Left lung (tissue), 10 donors: ENCODE results near the gene LRRC8E. TPM values are rescaled to one million over a fixed set of nuclear protein-coding genes. Genes with fewer than 3 reads are reported as not detected.

Experiments used
- ATAC-seq: fragments of 200-7000 bp; cut with Tn5 transposase; one replicate; pipeline ENCODE4 v1.9.1; 2020; ENCODE audit warnings: moderate library complexity
- DNase-seq, 4 donors: peaks; one replicate each; pipeline ENCODE4 v3.0.0-alpha.2; 2013 to 2020
- H3K27ac ChIP-seq, 2 donors: fragments of 200-600 bp; sonication (generic) in 1 of 2; one replicate each; pipeline versions ENCODE4 v1.5.0 to v1.8.0; 2020 to 2021
- H3K27me3 ChIP-seq, 2 donors: fragments of 200-600 bp; sonication (generic) in 1 of 2; one replicate each; pipeline versions ENCODE4 v1.5.0 to v1.8.0; 2020 to 2021
- H3K36me3 ChIP-seq, 2 donors: fragments of 200-600 bp; sonication (generic) in 1 of 2; one replicate each; pipeline versions ENCODE4 v1.5.0 to v1.8.0; 2020 to 2021
- H3K4me1 ChIP-seq, 2 donors: fragments of 200-600 bp; one replicate each; pipeline ENCODE4 v1.8.0; 2021
- H3K4me3 ChIP-seq, 2 donors: fragments of 200-600 bp; sonication (generic) in 1 of 2; one replicate each; pipeline versions ENCODE4 v1.5.0 to v1.8.0; 2020 to 2021; ENCODE audit warnings: mild to moderate bottlenecking in 1 of 2
- H3K9me3 ChIP-seq, 2 donors: fragments of 200-600 bp; sonication (generic) in 1 of 2; one replicate each; pipeline versions ENCODE4 v1.5.0 to v1.8.0; 2020 to 2021
- intact Hi-C, 2 donors: fragments of 100-400 bp; cut with DNase I; formaldehyde crosslinking; loops; one replicate each; pipeline versions ENCODE4 v1.11.2 to v1.14.2; 2022
- polyA plus RNA-seq, 6 donors: library from polyadenylated mRNA; unstranded; fragments of 120-200 nt; gene quantifications; one replicate each; pipeline ENCODE4 v1.2.1, GENCODE V29; 2013; ENCODE audit not compliant: insufficient read length in 6 of 6
- total RNA-seq, 2 donors: library from RNA; stranded (reverse); fragmentation: NEBNext Ultra II Directional; extraction: Animal tissue kit (Norgen Biotek cat#: 25700); gene quantifications; one replicate each; pipeline ENCODE4 v1.2.1, GENCODE V29; 2021
- TF ChIP-seq, protein P1 (sequence below), 2 donors: fragments of 200-600 bp; sonication (generic) in 1 of 2; IDR thresholded peaks; one replicate each; pipeline versions ENCODE4 v1.5.0 to v1.8.0; 2021; ENCODE audit warnings: antibody characterized with exemption in 2 of 2
- donor health status: DM: no; HTN: yes; CAD: no.
- donor health status: DM: no; HTN: no; CAD: no.

Gene LRRC8E
- total and polyA plus RNA-seq, 8 donors: 3.7 to 10.5 (median 4.7) TPM

DNA sequence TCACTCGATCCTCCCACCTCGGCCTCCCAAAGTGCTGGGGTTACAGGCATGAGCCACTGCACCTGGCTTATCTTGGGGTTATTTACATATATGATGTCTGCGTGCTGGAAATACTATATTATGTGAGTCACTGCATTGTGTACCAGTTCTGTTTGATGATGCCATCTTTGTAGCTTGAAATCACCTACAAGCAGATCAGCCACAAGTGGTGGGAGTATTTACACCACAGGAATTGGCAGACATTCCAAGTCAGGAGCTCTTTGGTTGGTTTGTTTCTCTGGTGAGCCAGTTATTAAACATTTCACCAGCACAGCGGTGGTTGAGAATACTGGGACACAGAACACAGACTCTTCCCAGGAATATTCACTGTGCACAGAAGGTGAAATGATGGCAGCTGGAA is 59.6 kb downstream of the LRRC8E start:
- no peak overlapping the region for H3K4me3 ChIP-seq
- DNase-seq: no peak
- intact Hi-C loops: loop anchor here in 1 of 2 donors (10.0 kb wide), 1 partner anchor 307 kb away; no protein-coding TSS in a partner anchor
- TF ChIP-seq, protein P1, sequence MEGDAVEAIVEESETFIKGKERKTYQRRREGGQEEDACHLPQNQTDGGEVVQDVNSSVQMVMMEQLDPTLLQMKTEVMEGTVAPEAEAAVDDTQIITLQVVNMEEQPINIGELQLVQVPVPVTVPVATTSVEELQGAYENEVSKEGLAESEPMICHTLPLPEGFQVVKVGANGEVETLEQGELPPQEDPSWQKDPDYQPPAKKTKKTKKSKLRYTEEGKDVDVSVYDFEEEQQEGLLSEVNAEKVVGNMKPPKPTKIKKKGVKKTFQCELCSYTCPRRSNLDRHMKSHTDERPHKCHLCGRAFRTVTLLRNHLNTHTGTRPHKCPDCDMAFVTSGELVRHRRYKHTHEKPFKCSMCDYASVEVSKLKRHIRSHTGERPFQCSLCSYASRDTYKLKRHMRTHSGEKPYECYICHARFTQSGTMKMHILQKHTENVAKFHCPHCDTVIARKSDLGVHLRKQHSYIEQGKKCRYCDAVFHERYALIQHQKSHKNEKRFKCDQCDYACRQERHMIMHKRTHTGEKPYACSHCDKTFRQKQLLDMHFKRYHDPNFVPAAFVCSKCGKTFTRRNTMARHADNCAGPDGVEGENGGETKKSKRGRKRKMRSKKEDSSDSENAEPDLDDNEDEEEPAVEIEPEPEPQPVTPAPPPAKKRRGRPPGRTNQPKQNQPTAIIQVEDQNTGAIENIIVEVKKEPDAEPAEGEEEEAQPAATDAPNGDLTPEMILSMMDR (IDR thresholded peaks at IDR 0.05): no peak
- ATAC-seq: no peak
- H3K4me1 ChIP-seq: peaks cover 0 to 20% of the 10 kb centered on the region in 2 donors
- H3K27me3 ChIP-seq: no peaks in the 10 kb centered on the region
- H3K27ac ChIP-seq: no peak overlapping the region
- no peaks in the 10 kb centered on the region for H3K9me3 ChIP-seq
- no peaks in the 10 kb centered on the region for H3K36me3 ChIP-seq

Other genes with a start within 250 kb of the LRRC8E start
- 10 to 100 TPM in 1 of 2 donors, 1 to 10 TPM in 1; 3.6 to 22.4 TPM for gene RETN, start 219.5 kb upstream of the LRRC8E start, total RNA-seq
- 1 to 10 TPM; 1.2 to 3.9 (median 1.9) TPM for gene RETN, start 219.5 kb upstream of the LRRC8E start, polyA plus RNA-seq
- gene MCEMP1, start 211.4 kb upstream of the LRRC8E start, total RNA-seq: 100 to 1,000 TPM in 1 of 2 donors, 10 to 100 TPM in 1; 26.4 to 112 TPM
- under 1 TPM; 0.32 to 0.90 (median 0.52) TPM for gene MCEMP1, start 211.4 kb upstream of the LRRC8E start, polyA plus RNA-seq
- 100 to 1,000 TPM; 105 to 106 TPM for gene TRAPPC5, start 207.7 kb upstream of the LRRC8E start, total RNA-seq
- 10 to 100 TPM; 25.7 to 51.5 (median 40.3) TPM for gene TRAPPC5, start 207.7 kb upstream of the LRRC8E start, polyA plus RNA-seq
- under 1 TPM; 0.58 to 0.73 TPM for gene FCER2, start 186.4 kb upstream of the LRRC8E start, total RNA-seq
- under 1 TPM; 0.27 to 0.61 (median 0.47) TPM for gene FCER2, start 186.4 kb upstream of the LRRC8E start, polyA plus RNA-seq
- gene CLEC4G, start 156.4 kb upstream of the LRRC8E start, total RNA-seq: 1 to 10 TPM; 2.1 to 2.2 TPM
- under 1 TPM in 4 of 6 donors, not detected in 2; 0.20 to 0.38 (median 0.25) TPM for gene CLEC4G, start 156.4 kb upstream of the LRRC8E start, polyA plus RNA-seq
- gene CD209, start 141.0 kb upstream of the LRRC8E start, total RNA-seq: 10 to 100 TPM in 1 of 2 donors, 1 to 10 TPM in 1; 9.2 to 10.6 TPM
- 1 to 10 TPM; 2.9 to 4.3 (median 3.1) TPM for gene CD209, start 141.0 kb upstream of the LRRC8E start, polyA plus RNA-seq
- gene CLEC4M, start 125.3 kb upstream of the LRRC8E start, total RNA-seq: 1 to 10 TPM in 1 of 2 donors, not detected in 1; 2.7 TPM
- gene CLEC4M, start 125.3 kb upstream of the LRRC8E start, polyA plus RNA-seq: 1 to 10 TPM in 4 of 6 donors, under 1 TPM in 2; 0.78 to 2.2 (median 1.3) TPM
- 10 to 100 TPM; 14.2 to 16.9 TPM for gene EVI5L, start 58.3 kb upstream of the LRRC8E start, total RNA-seq
- gene EVI5L, start 58.3 kb upstream of the LRRC8E start, polyA plus RNA-seq: 10 to 100 TPM; 11.3 to 18.1 (median 14.7) TPM
- gene PRR36, start 14.1 kb upstream of the LRRC8E start, total RNA-seq: 1 to 10 TPM; 1.2 to 4.2 TPM
- 10 to 100 TPM in 3 of 6 donors, 1 to 10 TPM in 3; 8.4 to 13.4 (median 10.1) TPM for gene PRR36, start 14.1 kb upstream of the LRRC8E start, polyA plus RNA-seq
- gene MAP2K7, start 15.4 kb downstream of the LRRC8E start, total RNA-seq: 10 to 100 TPM; 30.5 to 31.1 TPM
- 10 to 100 TPM; 25.7 to 33.1 (median 30.5) TPM for gene MAP2K7, start 15.4 kb downstream of the LRRC8E start, polyA plus RNA-seq
- under 1 TPM; 0.29 to 0.55 TPM for gene TGFBR3L, start 26.3 kb downstream of the LRRC8E start, total RNA-seq
- gene TGFBR3L, start 26.3 kb downstream of the LRRC8E start, polyA plus RNA-seq: under 1 TPM in 4 of 6 donors, not detected in 2; 0.11 to 0.26 (median 0.19) TPM
- gene SNAPC2, start 31.8 kb downstream of the LRRC8E start, total RNA-seq: 10 to 100 TPM; 15.2 to 20.5 TPM
- 10 to 100 TPM; 11.1 to 18.5 (median 14.9) TPM for gene SNAPC2, start 31.8 kb downstream of the LRRC8E start, polyA plus RNA-seq
- 1 to 10 TPM; 6.5 to 8.5 TPM for gene CTXN1, start 37.6 kb downstream of the LRRC8E start, total RNA-seq
- 10 to 100 TPM in 3 of 6 donors, 1 to 10 TPM in 3; 4.2 to 13.3 (median 9.9) TPM for gene CTXN1, start 37.6 kb downstream of the LRRC8E start, polyA plus RNA-seq
- 10 to 100 TPM; 42.2 to 52.1 TPM for gene TIMM44, start 55.2 kb downstream of the LRRC8E start, total RNA-seq
- 10 to 100 TPM; 36.7 to 56.5 (median 42.9) TPM for gene TIMM44, start 55.2 kb downstream of the LRRC8E start, polyA plus RNA-seq
- 10 to 100 TPM; 67.8 to 73.2 TPM for gene ELAVL1, start 117.1 kb downstream of the LRRC8E start, total RNA-seq
- 10 to 100 TPM; 64.3 to 76.0 (median 71.2) TPM for gene ELAVL1, start 117.1 kb downstream of the LRRC8E start, polyA plus RNA-seq
- not detected for gene CCL25, start 164.2 kb downstream of the LRRC8E start, total RNA-seq
- gene CCL25, start 164.2 kb downstream of the LRRC8E start, polyA plus RNA-seq: under 1 TPM in 4 of 6 donors, not detected in 2; 0.23 to 0.46 (median 0.37) TPM